HCT116 (cell line): ENCODE results near the gene LY6G5B. TPM values are rescaled to one million over a fixed set of nuclear protein-coding genes. Genes with fewer than 3 reads are reported as not detected.

Source experiments
- ATAC-seq: fragments of 200-7000 bp; cut with Tn5 transposase; 2 replicates; pipeline ENCODE4 v1.9.1; 2020; ENCODE audit warnings: mild to moderate bottlenecking, moderate library complexity
- BruUV-seq: library from RNA; stranded (reverse); fragments of 400-500 nt; replicated peaks from 2 replicates; lab custom pipeline; 2021; lab: Mats Ljungman, UMichigan
- CTCF ChIA-PET: fragments of 300-600 bp; sonication (Branson Sonifier 250); formaldehyde crosslinking; loops from one replicate; lab custom pipeline; 2021; ENCODE audit warnings: antibody characterized with exemption; lab: Charles Lee
- POLR2A ChIA-PET: fragments of 300-600, 350-600 bp; sonication (Branson Sonifier 250); formaldehyde crosslinking; loops from one replicate; lab custom pipeline; 2021; ENCODE audit warnings: antibody characterized with exemption; lab: Charles Lee
- RAD21 ChIA-PET, 2 experiments: fragments of 300-600 bp; sonication (Branson Sonifier 250); formaldehyde crosslinking; loops; one replicate each; lab custom pipeline; 2023; ENCODE audit warnings: low total read pairs in 2 of 2; ENCODE audit not compliant: uncharacterized antibody in 2 of 2, unreplicated experiment in 2 of 2, low non-redundant PET in 1 of 2; lab: Charles Lee
- DNase-seq: peaks from one replicate; pipeline ENCODE4 v3.0.0-alpha.2; 2010; ENCODE audit warnings: low read depth, low spot score
- H2AFZ ChIP-seq: fragments of 200-600 bp; shearing (Covaris generic), sonication (generic); 2 replicates; pipeline ENCODE4 v1.6.1; 2017; ENCODE audit warnings: low read depth, mixed run types, mixed read lengths, antibody characterized with exemption, low read length; ENCODE audit not compliant: poor library complexity, severe bottlenecking
- H3K27ac ChIP-seq: 2 replicates; pipeline ENCODE4 v1.5.1; 2012; ENCODE audit warnings: low read depth, low read length
- H3K27me3 ChIP-seq: fragments of 200-600 bp; sonication (generic); 2 replicates; pipeline ENCODE4 v1.6.1; 2016; ENCODE audit warnings: mixed run types, low read length, mixed read lengths; ENCODE audit not compliant: insufficient read depth
- H3K36me3 ChIP-seq, 2 experiments: fragments of 200-500 bp in 1 of 2; fragments of 200-600 bp in 1 of 2; sonication (Bioruptor generic) in 1 of 2; sonication (generic) in 1 of 2; 2 replicates each; pipeline versions ENCODE4 v1.5.1 to v1.6.1; 2014 to 2016; ENCODE audit warnings: low read length in 2 of 2, inconsistent platforms in 1 of 2, mixed read lengths in 1 of 2, mixed run types in 1 of 2; ENCODE audit not compliant: insufficient read depth in 2 of 2, control insufficient read depth in 1 of 2
- H3K4me1 ChIP-seq, 2 experiments: fragments of 200-600 bp in 1 of 2; sonication (generic) in 1 of 2; 2 replicates each; pipeline versions ENCODE4 v1.5.1 to v1.6.1; 2012 to 2017; ENCODE audit warnings: low read length in 2 of 2, inconsistent platforms in 1 of 2, mild to moderate bottlenecking in 1 of 2, mixed read lengths in 1 of 2, mixed run types in 1 of 2, moderate library complexity in 1 of 2; ENCODE audit not compliant: insufficient read depth in 2 of 2, control insufficient read depth in 1 of 2
- H3K4me2 ChIP-seq: fragments of 200-600 bp; sonication (generic); 2 replicates; pipeline ENCODE4 v1.6.1; 2017; ENCODE audit warnings: mixed run types, low read length, mixed read lengths
- H3K4me3 ChIP-seq, 2 experiments: fragments of 200-600 bp in 1 of 2; sonication (generic) in 1 of 2; replicated peaks in 1 of 2; 2 replicates each; pipeline ENCODE4 v1.5.1; 2011 to 2016; ENCODE audit warnings: low read length in 2 of 2, control low read depth in 1 of 2, low read depth in 1 of 2, mild to moderate bottlenecking in 1 of 2, mixed read lengths in 1 of 2, mixed run types in 1 of 2
- H3K79me2 ChIP-seq: fragments of 200-600 bp; sonication (generic); 2 replicates; pipeline ENCODE4 v1.6.1; 2017; ENCODE audit warnings: mild to moderate bottlenecking, mixed run types, low read length, moderate library complexity, mixed read lengths; ENCODE audit not compliant: insufficient read depth
- H3K9ac ChIP-seq: fragments of 200-600 bp; sonication (generic); 2 replicates; pipeline ENCODE4 v1.6.1; 2016; ENCODE audit warnings: low read length, mixed read lengths
- H3K9me2 ChIP-seq: fragments of 200-600 bp; sonication (generic), shearing (Covaris generic); 2 replicates; pipeline ENCODE4 v1.6.1; 2017; ENCODE audit warnings: mixed run types, mild to moderate bottlenecking, moderate library complexity; ENCODE audit not compliant: insufficient read depth
- H3K9me3 ChIP-seq, 2 experiments: fragments of 200-500 bp in 1 of 2; fragments of 200-600 bp in 1 of 2; sonication (Bioruptor generic) in 1 of 2; sonication (generic) in 1 of 2; 2 replicates each; pipeline ENCODE4 v1.6.1; 2014 to 2017; ENCODE audit warnings: low read length in 2 of 2, mixed read lengths in 2 of 2, inconsistent platforms in 1 of 2, low read depth in 1 of 2, mild to moderate bottlenecking in 1 of 2, mixed run types in 1 of 2, moderate library complexity in 1 of 2; ENCODE audit not compliant: control insufficient read depth in 1 of 2, insufficient read depth in 1 of 2
- H4K20me1 ChIP-seq: fragments of 200-600 bp; sonication (generic), shearing (Covaris generic); 2 replicates; pipeline ENCODE4 v1.6.1; 2017; ENCODE audit warnings: mixed run types, mild to moderate bottlenecking, moderate library complexity; ENCODE audit not compliant: insufficient read depth
- CEBPB ChIP-seq: IDR thresholded peaks from 2 replicates; pipeline ENCODE4 v1.6.1; 2012; ENCODE audit warnings: low read depth
- ELF1 ChIP-seq: IDR thresholded peaks from 2 replicates; pipeline ENCODE4 v1.6.1; 2012; ENCODE audit warnings: low read depth, borderline replicate concordance
- EZH2 ChIP-seq: fragments of 200-600 bp; sonication (generic); IDR thresholded peaks from 2 replicates; pipeline ENCODE4 v1.6.1; 2017; ENCODE audit warnings: antibody characterized with exemption, mixed run types
- EZH2phosphoT487 ChIP-seq: fragments of 200-600 bp; IDR thresholded peaks from 2 replicates; pipeline ENCODE4 v1.6.1; 2018; ENCODE audit warnings: antibody characterized with exemption, borderline replicate concordance
- FOSL1 ChIP-seq: IDR thresholded peaks from 2 replicates; pipeline ENCODE4 v1.6.1; 2012; ENCODE audit warnings: low read depth
- JUND ChIP-seq: IDR thresholded peaks from 2 replicates; pipeline ENCODE4 v1.6.1; 2012
- POLR2A ChIP-seq: IDR thresholded peaks from 2 replicates; pipeline ENCODE4 v1.7.0; 2011; ENCODE audit warnings: borderline replicate concordance; ENCODE audit not compliant: insufficient read depth, insufficient read length; ENCODE audit errors: extremely low read depth
- RAD21 ChIP-seq: IDR thresholded peaks from 2 replicates; pipeline ENCODE4 v1.6.1; 2012; ENCODE audit warnings: low read depth, mild to moderate bottlenecking
- SIN3A ChIP-seq: IDR thresholded peaks from 2 replicates; pipeline ENCODE4 v1.6.1; 2012; ENCODE audit warnings: low read depth
- SRF ChIP-seq: IDR thresholded peaks from 2 replicates; pipeline ENCODE4 v1.6.1; 2012; ENCODE audit warnings: low read depth
- TCF7L2 ChIP-seq: IDR thresholded peaks from 2 replicates; pipeline ENCODE4 v1.7.0; 2011; ENCODE audit warnings: borderline replicate concordance, inconsistent platforms; ENCODE audit not compliant: insufficient read depth, insufficient read length; ENCODE audit errors: extremely low read depth
- ZNF274 ChIP-seq: fragments of 200-500 bp; sonication (Bioruptor generic); IDR thresholded peaks from 2 replicates; pipeline ENCODE4 v1.6.1; 2014; ENCODE audit warnings: mild to moderate bottlenecking, low read depth, low read length, inconsistent platforms
- intact Hi-C: fragments of 100-400 bp; cut with micrococcal nuclease; formaldehyde crosslinking; loops from 2 replicates; pipeline ENCODE4 v1.10.0; 2022
- total RNA-seq: library from RNA; stranded (reverse); gene quantifications from one replicate; pipeline ENCODE4 v1.2.1, GENCODE V29; 2021; ENCODE audit not compliant: unreplicated experiment
- TF ChIP-seq, protein P1 (sequence below): IDR thresholded peaks from 2 replicates; pipeline ENCODE4 v1.6.1; 2012

Gene LY6G5B
- total RNA-seq, 1 experiment from 2014 or later = 15.4 TPM

DNA sequence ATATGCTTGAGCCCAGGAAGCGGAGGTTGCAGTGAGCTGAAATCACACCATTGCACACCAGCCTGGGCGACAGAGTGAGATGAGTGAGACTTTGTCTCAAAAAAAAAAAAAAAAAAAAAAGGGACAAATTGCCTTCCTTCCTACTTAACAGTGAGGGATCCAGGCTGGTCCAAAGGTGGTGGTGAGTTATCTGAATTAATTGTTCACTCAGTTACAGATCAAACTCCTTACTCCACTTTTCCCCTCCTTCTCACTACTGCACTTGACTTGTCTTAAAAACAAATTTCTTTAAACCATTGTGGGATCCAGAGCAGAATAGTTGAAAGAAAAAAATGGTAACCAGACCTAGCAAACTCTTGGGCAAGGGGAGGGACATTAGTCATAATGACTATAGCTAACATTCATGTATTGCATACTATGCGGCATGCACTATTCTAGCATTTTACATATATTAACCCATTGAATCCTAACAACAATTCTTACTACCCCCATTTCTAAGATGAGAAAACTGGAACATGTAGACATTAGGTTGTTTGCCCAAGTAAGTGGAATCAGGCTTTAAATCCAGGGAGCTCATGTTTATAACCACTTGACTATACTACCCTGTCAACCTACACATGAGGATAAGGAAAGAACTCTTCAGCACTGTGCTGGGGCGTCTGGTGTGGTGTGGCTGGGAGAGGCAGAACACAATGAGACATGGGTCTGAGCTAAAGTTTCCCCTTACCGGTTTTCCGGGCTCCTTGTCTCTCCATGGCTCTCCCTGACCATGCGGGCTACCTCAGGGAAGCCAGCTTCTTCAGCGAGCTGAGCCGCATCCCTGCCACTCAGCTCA lies 6.4 kb upstream of the LY6G5B start:
- DNase-seq = no peak
- TF ChIP-seq SRF (no peak), JUND (no peak), CEBPB (no peak), EZH2phosphoT487 (no peak), SIN3A (no peak), RAD21 (no peak), EZH2 (no peak), POLR2A (no peak), FOSL1 (no peak), ELF1 (no peak), TCF7L2 (no peak), ZNF274 (no peak)
- TF ChIP-seq, protein P1, sequence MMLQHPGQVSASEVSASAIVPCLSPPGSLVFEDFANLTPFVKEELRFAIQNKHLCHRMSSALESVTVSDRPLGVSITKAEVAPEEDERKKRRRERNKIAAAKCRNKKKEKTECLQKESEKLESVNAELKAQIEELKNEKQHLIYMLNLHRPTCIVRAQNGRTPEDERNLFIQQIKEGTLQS = no peak
- CTCF ChIA-PET = no interaction called here
- intact Hi-C loops = loop anchor here (5.0 kb wide), 1 partner anchor 261 kb away; the partner anchor contains the start of gene MICA
- RAD21 ChIA-PET = interaction anchor here in 1 of 2 experiments (0.7 kb wide), 1 partner anchor 116 kb away, joined by 3 read pairs; the partner anchor contains the start of gene NFKBIL1
- no TSS peak for BruUV-seq
- Histone ChIP-seq H4K20me1 (no peaks in the 10 kb centered on the region), H3K27ac (peak overlapping the region; percentile 90), H3K27me3 (no peaks in the 10 kb centered on the region), H3K36me3 (peaks cover 16 to 28% of the 10 kb centered on the region in 2 experiments), H3K79me2 (peaks cover 61% of the 10 kb centered on the region), H3K9me3 (no peaks in the 10 kb centered on the region), H3K9ac (peak overlapping the region; percentile 90), H3K4me3 (0 out of 4 replicates have a peak overlapping the region, but pooled peaks of 1 of the 2 experiments have one; percentile 97), H3K4me2 (peak overlapping the region; percentile 83; the same call in 1 of the 2 replicates), H2AFZ (no peak overlapping the region), H3K9me2 (no peaks in the 10 kb centered on the region), H3K4me1 (peaks cover 18 to 50% of the 10 kb centered on the region in 2 experiments; a peak in 3 of 4 replicates)
- POLR2A ChIA-PET = interaction anchor here (2.5 to 3.9 kb wide), 2 partner anchors 11 to 121 kb away, joined by 8 to 32 read pairs; partner anchors contain the start of genes BAG6 and DDX39B
- no peak for ATAC-seq
